Mucosa of descending colon (tissue), 3 donors: Measurements from ENCODE around the gene CCDC175. TPM values are rescaled to one million over a fixed set of nuclear protein-coding genes. Genes with fewer than 3 reads are reported as not detected.

Experiments used
- ATAC-seq: fragments of 200-7000 bp; cut with Tn5 transposase; one replicate; pipeline ENCODE4 v1.9.1; 2020; ENCODE audit warnings: mild to moderate bottlenecking, moderate library complexity
- DNase-seq, 3 donors: peaks; one replicate each; pipeline ENCODE4 v3.0.0-alpha.2; 2020
- H3K36me3 ChIP-seq: fragments of 200-600 bp; one replicate; pipeline ENCODE4 v1.8.0; 2021; ENCODE audit warnings: low read depth, mild to moderate bottlenecking
- H3K4me1 ChIP-seq: fragments of 200-600 bp; one replicate; pipeline ENCODE4 v1.8.0; 2021; ENCODE audit warnings: low read depth, mild to moderate bottlenecking
- H3K4me3 ChIP-seq: fragments of 200-600 bp; one replicate; pipeline ENCODE4 v1.8.0; 2021; ENCODE audit warnings: mild to moderate bottlenecking
- H3K9me3 ChIP-seq: fragments of 200-600 bp; one replicate; pipeline ENCODE4 v1.8.0; 2021; ENCODE audit warnings: mild to moderate bottlenecking
- intact Hi-C, 2 donors: fragments of 100-400 bp; cut with DNase I in 1 of 2; cut with micrococcal nuclease in 1 of 2; formaldehyde crosslinking; loops; one replicate each; pipeline versions ENCODE4 v1.11.0 to v1.11.1; 2022; cut with DNase I, micrococcal nuclease
- total RNA-seq, 3 donors: library from RNA; stranded (reverse); fragmentation: NEBNext Ultra II Directional in 2 of 3; extraction: Animal tissue kit (Norgen Biotek cat#: 25700) in 2 of 3; gene quantifications; one replicate each; pipeline versions ENCODE4 v1.2.1 to v1.2.4, GENCODE V29; 2021 to 2023
- TF ChIP-seq, protein P1 (sequence below): fragments of 200-600 bp; IDR thresholded peaks from one replicate; pipeline ENCODE4 v1.8.0; 2022; ENCODE audit warnings: antibody characterized with exemption, mild to moderate bottlenecking
- donor health status: DM: no; HTN: no; CAD: no; lungs with moderate emphysema.
- donor health status: DM: no; HTN: no; CAD: no.
- donor health status: DM: no; HTN: yes; CAD: no.

Gene CCDC175
- total RNA-seq, 3 donors from 2014 or later, result 0.09 to 1.6 (median 0.60) TPM

DNA sequence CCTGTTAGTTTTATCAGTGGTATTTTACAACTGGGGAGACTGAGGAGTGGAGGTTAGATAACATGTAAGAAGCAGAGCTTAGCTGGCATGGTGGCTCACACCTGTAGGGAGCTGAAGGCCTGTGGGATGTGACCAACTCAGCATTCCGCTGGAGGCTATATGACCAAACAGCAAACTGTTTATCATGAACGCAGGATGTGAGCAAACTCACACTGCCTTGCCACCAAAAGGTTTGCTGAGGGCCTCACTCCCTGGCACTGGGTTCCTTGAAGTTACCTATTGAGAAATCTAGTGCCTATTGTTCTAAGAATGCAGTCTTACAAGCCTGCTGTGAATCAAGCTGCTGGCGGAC lies 68.9 kb downstream of the CCDC175 start:
- no peak for ATAC-seq
- peaks cover 8% of the 10 kb centered on the region for H3K4me1 ChIP-seq
- H3K9me3 ChIP-seq, result no peaks in the 10 kb centered on the region
- no peak for DNase-seq
- TF ChIP-seq, protein P1, sequence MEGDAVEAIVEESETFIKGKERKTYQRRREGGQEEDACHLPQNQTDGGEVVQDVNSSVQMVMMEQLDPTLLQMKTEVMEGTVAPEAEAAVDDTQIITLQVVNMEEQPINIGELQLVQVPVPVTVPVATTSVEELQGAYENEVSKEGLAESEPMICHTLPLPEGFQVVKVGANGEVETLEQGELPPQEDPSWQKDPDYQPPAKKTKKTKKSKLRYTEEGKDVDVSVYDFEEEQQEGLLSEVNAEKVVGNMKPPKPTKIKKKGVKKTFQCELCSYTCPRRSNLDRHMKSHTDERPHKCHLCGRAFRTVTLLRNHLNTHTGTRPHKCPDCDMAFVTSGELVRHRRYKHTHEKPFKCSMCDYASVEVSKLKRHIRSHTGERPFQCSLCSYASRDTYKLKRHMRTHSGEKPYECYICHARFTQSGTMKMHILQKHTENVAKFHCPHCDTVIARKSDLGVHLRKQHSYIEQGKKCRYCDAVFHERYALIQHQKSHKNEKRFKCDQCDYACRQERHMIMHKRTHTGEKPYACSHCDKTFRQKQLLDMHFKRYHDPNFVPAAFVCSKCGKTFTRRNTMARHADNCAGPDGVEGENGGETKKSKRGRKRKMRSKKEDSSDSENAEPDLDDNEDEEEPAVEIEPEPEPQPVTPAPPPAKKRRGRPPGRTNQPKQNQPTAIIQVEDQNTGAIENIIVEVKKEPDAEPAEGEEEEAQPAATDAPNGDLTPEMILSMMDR, result no peak
- H3K36me3 ChIP-seq, result no peaks in the 10 kb centered on the region
- intact Hi-C loops, result loop anchor here in 1 of 2 donors (2.0 kb wide), 1 partner anchor 69 kb away; the partner anchor contains the start of gene CCDC175
- H3K4me3 ChIP-seq, result no peak overlapping the region

DNA sequence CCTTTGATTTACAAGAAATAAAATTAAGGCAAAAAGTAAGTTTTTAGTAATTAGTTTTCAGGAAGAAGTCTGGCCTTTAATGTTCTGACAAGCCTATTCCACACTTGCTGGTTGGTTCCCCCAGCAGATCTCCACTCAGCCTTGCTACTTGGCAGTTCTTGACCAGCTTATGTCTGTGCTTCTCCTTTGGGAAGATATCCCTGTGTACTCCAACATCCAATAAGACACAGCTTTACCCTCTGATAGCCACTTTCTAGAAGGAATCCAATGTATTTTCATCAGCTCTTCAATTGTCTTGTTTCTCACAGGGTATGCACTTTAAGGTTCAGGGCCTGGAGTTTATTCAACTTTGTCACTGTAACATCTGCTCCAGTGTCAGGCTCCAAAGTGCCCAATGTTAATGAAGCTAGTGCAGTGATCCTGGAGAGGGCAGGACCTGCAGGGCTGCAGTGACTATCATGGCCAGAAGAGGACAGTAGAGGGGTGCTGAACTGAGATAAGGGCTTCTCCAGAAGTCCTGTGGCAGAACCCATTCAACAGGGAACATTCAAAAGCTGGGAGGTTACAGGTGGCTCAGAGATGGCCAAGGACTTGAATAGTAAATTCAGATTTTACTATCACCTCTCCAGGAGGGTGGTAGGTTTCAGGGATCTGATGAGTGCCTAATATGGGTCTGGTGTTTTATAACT lies 69.4 kb downstream of the CCDC175 start:
- DNase-seq (peak in 2 of 3 donors; percentile 79 to 88), ATAC-seq (peak; percentile 96)
- no peaks in the 10 kb centered on the region for H3K36me3 ChIP-seq
- TF ChIP-seq, protein P1, result peak; percentile 88
- H3K4me3 ChIP-seq, result no peak overlapping the region
- H3K4me1 ChIP-seq, result peaks cover 8% of the 10 kb centered on the region
- no peaks in the 10 kb centered on the region for H3K9me3 ChIP-seq
- intact Hi-C loops, result loop anchor here in 1 of 2 donors (2.0 kb wide), 1 partner anchor 70 kb away; the partner anchor contains the start of gene CCDC175

DNA sequence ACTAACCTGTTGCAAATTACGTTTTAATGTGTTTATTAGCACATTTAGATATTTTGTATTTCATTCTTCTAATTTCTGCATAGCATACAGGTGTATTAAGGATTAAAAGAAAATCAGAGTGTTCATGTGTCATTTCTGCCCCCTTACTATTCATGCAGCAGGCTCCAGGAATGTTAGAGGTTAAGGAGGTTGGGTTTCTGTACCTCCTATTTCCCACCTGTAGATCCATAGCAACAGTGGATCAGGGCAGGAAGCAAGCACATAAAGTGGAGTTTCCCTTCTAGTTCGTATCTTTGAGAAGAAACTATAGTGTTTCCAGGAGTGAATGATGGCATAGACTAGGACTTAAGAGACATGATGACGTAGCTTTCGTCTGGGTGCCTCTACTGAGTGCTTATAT lies 73.4 kb downstream of the CCDC175 start:
- intact Hi-C loops, result no loop called here
- Histone ChIP-seq H3K9me3 (no peaks in the 10 kb centered on the region), H3K4me1 (no peaks in the 10 kb centered on the region), H3K36me3 (no peaks in the 10 kb centered on the region), H3K4me3 (no peak overlapping the region)
- DNase-seq (no peak), ATAC-seq (no peak)
- TF ChIP-seq, protein P1, result no peak

DNA sequence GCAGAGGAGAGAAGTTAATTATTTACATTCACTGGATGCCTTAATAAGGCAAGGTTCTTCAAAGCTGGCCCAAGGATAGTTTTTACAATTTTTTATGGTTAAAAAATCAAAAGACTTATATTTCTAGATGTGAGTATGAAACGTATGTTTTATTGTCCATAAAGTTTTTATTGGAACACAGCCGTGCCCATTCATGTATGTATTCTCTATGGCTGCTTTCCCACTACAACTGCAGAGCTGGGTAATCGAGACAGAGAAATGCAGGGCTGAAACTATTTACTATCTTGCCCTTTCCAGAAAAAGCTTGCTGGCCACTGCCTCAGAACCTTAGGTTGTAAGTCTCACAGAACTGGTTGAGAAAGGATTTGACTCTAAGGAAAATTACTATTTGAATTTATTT lies 75.9 kb downstream of the CCDC175 start:
- TF ChIP-seq, protein P1, result no peak
- ATAC-seq (peak; percentile 94), DNase-seq (peak in 1 of 3 donors; percentile 31)
- Histone ChIP-seq H3K36me3 (no peaks in the 10 kb centered on the region), H3K9me3 (no peaks in the 10 kb centered on the region), H3K4me3 (no peak overlapping the region), H3K4me1 (no peaks in the 10 kb centered on the region)
- intact Hi-C loops, result no loop called here

DNA sequence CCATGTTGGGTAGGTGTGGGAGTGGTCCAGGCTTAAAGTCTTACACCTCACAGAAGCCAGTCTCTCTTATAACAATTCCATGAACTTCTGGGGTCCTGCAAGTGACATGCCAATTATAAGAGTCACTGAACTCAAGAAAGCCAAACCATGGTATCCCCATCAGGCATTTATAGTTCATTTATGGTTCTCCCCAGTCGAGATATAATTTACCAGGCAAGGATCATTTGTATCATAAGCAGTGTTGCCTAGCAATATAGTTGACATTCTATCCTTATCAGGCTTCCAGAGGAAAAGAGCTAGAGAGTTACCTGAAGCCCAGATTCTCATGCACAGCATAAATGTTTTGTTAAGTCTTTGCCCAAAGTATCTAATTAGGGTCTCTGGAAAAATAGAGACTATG lies 84.2 kb downstream of the CCDC175 start:
- H3K4me1 ChIP-seq, result peaks cover 7% of the 10 kb centered on the region
- intact Hi-C loops, result no loop called here
- no peaks in the 10 kb centered on the region for H3K36me3 ChIP-seq
- DNase-seq (no peak), ATAC-seq (no peak)
- no peak overlapping the region for H3K4me3 ChIP-seq
- TF ChIP-seq, protein P1, result no peak
- H3K9me3 ChIP-seq, result no peaks in the 10 kb centered on the region
